ENCODE results near the gene FFAR2. TPM values are rescaled to one million over a fixed set of nuclear protein-coding genes. Genes with fewer than 3 reads are reported as not detected.

The FFAR2 gene
- polyA plus RNA-seq, 2 of the 4 experiments (the other 2 are of a cell fraction), result 0.30 TPM; not detected in 1

DNA sequence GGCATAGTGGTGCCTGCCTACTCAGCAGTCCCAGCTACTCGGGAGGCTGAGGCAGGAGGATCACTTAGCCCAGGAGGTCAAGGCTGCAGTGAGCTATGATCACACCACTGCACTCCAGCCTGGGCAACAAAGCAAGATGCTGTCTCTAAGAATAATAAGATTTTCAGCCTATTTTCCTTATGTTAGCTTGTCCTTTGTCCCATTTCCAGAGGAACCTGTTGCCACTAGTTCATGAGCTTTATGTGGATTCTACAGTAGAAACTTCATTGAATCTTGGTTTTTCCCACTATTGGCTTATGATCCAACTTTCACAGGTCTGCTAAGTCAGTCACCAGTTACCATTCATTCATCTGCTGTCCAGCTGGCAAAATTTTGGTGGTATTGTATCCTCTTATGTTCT is 18.2 kb downstream of the FFAR2 start:
- Histone ChIP-seq H3K27ac (no peak overlapping the region), H3K9me3 (no peaks in the 10 kb centered on the region), H3K4me2 (no peak overlapping the region), H3K4me1 (no peaks in the 10 kb centered on the region), H3K4me3 (no peak overlapping the region)
- DNase-seq (ENCODE audit: low read depth in 1 of 2, low spot score in 1 of 2), result no peak
- TF ChIP-seq HES2 (IDR thresholded peaks at IDR 0.05) (no peak), CEBPB (IDR thresholded peaks at IDR 0.05) (no peak), FOSL2 (IDR thresholded peaks at IDR 0.05) (no peak), FOSL2 (CRISPR knock-in tag; IDR thresholded peaks at IDR 0.05) (no peak), FOSB (CRISPR knock-in tag; IDR thresholded peaks at IDR 0.05) (no peak), JUNB (IDR thresholded peaks at IDR 0.05) (no peak), CBX2 (IDR thresholded peaks at IDR 0.05; ENCODE audit: borderline replicate concordance, low read depth) (no peak), MYC (IDR thresholded peaks at IDR 0.05; ENCODE audit: borderline replicate concordance, low read length) (no peak), RFX5 (IDR thresholded peaks at IDR 0.05) (no peak), HOXA7 (CRISPR knock-in tag; IDR thresholded peaks at IDR 0.05) (no peak)
- FAIRE-seq, result peak; percentile 32
- no peak for ATAC-seq
- WGBS (ENCODE audit: missing lambda C conversion rate), result 19% methylated on average over 1 of the region's 1 CpG
- ChIA-PET POLR2A (no interaction called here), CTCF (interaction anchor here (0.7 to 17.2 kb wide), 6 partner anchors 21 to 363 kb away, joined by 3 to 368 read pairs (median 3); partner anchors contain the start of genes FFAR1 and FFAR3)

- POLR2A ChIA-PET, result interaction anchor here (1.0 kb wide), 1 partner anchor 200 kb away, joined by 4 read pairs; the partner anchor contains the start of gene USF2
- ATAC-seq (peak; percentile 99), FAIRE-seq (peak; percentile 84)
Observed at GRCh38 chr19:35468637-35469036, 20.6 kb downstream of the FFAR2 start.

GRCh38 chr19:35470128-35470527 is 22.1 kb downstream of the FFAR2 start:
- no peak for DNase-seq (ENCODE audit: low read depth in 1 of 2, low spot score in 1 of 2)
- no peaks in the 10 kb centered on the region for H3K4me1 ChIP-seq
- ATAC-seq, result no peak
- H3K9me3 ChIP-seq, result no peaks in the 10 kb centered on the region
- 65% methylated on average over 7 of the region's 7 CpGs for WGBS (ENCODE audit: missing lambda C conversion rate)
- FAIRE-seq, result peak; percentile 90
- no peak overlapping the region for H3K4me2 ChIP-seq
- ChIA-PET POLR2A (no interaction called here), CTCF (interaction anchor here (0.6 to 17.2 kb wide), 16 partner anchors 9 to 668 kb away, joined by 3 to 368 read pairs (median 6); partner anchors contain the start of genes FFAR1, FFAR3 and USF2)
- no peak overlapping the region for H3K4me3 ChIP-seq
- H3K27ac ChIP-seq, result no peak overlapping the region
- TF ChIP-seq MAFK (IDR thresholded peaks at IDR 0.05; ENCODE audit: partially characterized antibody), result no peak
- TF ChIP-seq CBX2 (IDR thresholded peaks at IDR 0.05; ENCODE audit: borderline replicate concordance, low read depth), result no peak
- TF ChIP-seq, protein P1, sequence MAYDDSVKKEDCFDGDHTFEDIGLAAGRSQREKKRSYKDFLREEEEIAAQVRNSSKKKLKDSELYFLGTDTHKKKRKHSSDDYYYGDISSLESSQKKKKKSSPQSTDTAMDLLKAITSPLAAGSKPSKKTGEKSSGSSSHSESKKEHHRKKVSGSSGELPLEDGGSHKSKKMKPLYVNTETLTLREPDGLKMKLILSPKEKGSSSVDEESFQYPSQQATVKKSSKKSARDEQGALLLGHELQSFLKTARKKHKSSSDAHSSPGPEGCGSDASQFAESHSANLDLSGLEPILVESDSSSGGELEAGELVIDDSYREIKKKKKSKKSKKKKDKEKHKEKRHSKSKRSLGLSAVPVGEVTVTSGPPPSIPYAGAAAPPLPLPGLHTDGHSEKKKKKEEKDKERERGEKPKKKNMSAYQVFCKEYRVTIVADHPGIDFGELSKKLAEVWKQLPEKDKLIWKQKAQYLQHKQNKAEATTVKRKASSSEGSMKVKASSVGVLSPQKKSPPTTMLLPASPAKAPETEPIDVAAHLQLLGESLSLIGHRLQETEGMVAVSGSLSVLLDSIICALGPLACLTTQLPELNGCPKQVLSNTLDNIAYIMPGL (CRISPR knock-in tag; IDR thresholded peaks at IDR 0.05; ENCODE audit: borderline replicate concordance), result no peak
- TF ChIP-seq GATA3 (IDR thresholded peaks at IDR 0.05; ENCODE audit: borderline replicate concordance), result no peak
- TF ChIP-seq HOXA7 (CRISPR knock-in tag; IDR thresholded peaks at IDR 0.05), result no peak
- TF ChIP-seq, protein P2, sequence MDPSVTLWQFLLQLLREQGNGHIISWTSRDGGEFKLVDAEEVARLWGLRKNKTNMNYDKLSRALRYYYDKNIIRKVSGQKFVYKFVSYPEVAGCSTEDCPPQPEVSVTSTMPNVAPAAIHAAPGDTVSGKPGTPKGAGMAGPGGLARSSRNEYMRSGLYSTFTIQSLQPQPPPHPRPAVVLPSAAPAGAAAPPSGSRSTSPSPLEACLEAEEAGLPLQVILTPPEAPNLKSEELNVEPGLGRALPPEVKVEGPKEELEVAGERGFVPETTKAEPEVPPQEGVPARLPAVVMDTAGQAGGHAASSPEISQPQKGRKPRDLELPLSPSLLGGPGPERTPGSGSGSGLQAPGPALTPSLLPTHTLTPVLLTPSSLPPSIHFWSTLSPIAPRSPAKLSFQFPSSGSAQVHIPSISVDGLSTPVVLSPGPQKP (IDR thresholded peaks at IDR 0.05; ENCODE audit: low read depth, low read length), result no peak
- TF ChIP-seq EHF (CRISPR knock-in tag; IDR thresholded peaks at IDR 0.05), result no peak
- no peak for TF ChIP-seq RAD21 (conservative IDR thresholded peaks at IDR 0.05 in 1 of 2, IDR thresholded peaks at IDR 0.05 in 1 of 2)
- no peak for TF ChIP-seq POLR2AphosphoS2 (conservative IDR thresholded peaks at IDR 0.05; ENCODE audit: low read length)
- no peak for TF ChIP-seq HOXB13 (CRISPR knock-in tag; IDR thresholded peaks at IDR 0.05; ENCODE audit: low read depth)
- no peak for TF ChIP-seq ZFP36 (IDR thresholded peaks at IDR 0.05; ENCODE audit: borderline replicate concordance, partially characterized antibody)
- TF ChIP-seq CEBPB (IDR thresholded peaks at IDR 0.05), result no peak
- no peak for TF ChIP-seq FOXS1 (CRISPR knock-in tag; IDR thresholded peaks at IDR 0.05)
- no peak for TF ChIP-seq POLR2A (IDR thresholded peaks at IDR 0.05; ENCODE audit: low read length)
- TF ChIP-seq JUNB (IDR thresholded peaks at IDR 0.05), result no peak
- TF ChIP-seq CTCF (IDR thresholded peaks at IDR 0.05), result no peak

More at GRCh38 chr19:35468637-35469036, 20.6 kb downstream of the FFAR2 start:
- CTCF ChIA-PET, result interaction anchor here (0.6 to 17.2 kb wide), 43 partner anchors 11 to 323 kb away, joined by 3 to 368 read pairs (median 4); partner anchors contain the start of genes FFAR1, FFAR2, FFAR3 and USF2
- TF ChIP-seq CTCF (IDR thresholded peaks at IDR 0.05) (peak; percentile 74), GATA3 (IDR thresholded peaks at IDR 0.05; ENCODE audit: borderline replicate concordance) (no peak), RAD21 (conservative IDR thresholded peaks at IDR 0.05 in 1 of 2, IDR thresholded peaks at IDR 0.05 in 1 of 2) (peak; percentile 80 to 85), SMC3 (IDR thresholded peaks at IDR 0.05) (peak; percentile 92)
- peak; percentile 72 to 82 for DNase-seq (ENCODE audit: low read depth in 1 of 2, low spot score in 1 of 2)
- Histone ChIP-seq H3K4me3 (no peak overlapping the region), H3K4me2 (no peak overlapping the region), H3K27ac (no peak overlapping the region), H3K4me1 (no peaks in the 10 kb centered on the region), H3K9me3 (no peaks in the 10 kb centered on the region)
- WGBS (ENCODE audit: missing lambda C conversion rate), result 6% methylated on average over 2 of the region's 2 CpGs

Data from A549 (cell line).